A549 (cell line): ENCODE data around the gene TAS2R30. TPM values are rescaled to one million over a fixed set of nuclear protein-coding genes. Genes with fewer than 3 reads are reported as not detected.

ENCODE experiments used
- ATAC-seq, 2 experiments: fragments of 200-7000 bp in 1 of 2; fragments of >200 bp in 1 of 2; cut with Nextera tagmentation in 1 of 2; cut with Tn5 transposase in 1 of 2; 3 replicates each; pipeline versions ENCODE4 v1.8.0 to v1.9.1; 2018 to 2020; ENCODE audit warnings: mild to moderate bottlenecking in 1 of 2, moderate library complexity in 1 of 2
- CTCF ChIA-PET: fragments of 300-600 bp; sonication (Branson Sonifier 250); formaldehyde crosslinking; extraction: SDS; loops from one replicate; lab custom pipeline; 2021; ENCODE audit warnings: antibody characterized with exemption, inconsistent platforms; lab: Yijun Ruan, JAX
- POLR2A ChIA-PET: fragments of 350-600 bp; formaldehyde crosslinking; extraction: SDS; loops from one replicate; lab custom pipeline; 2021; ENCODE audit warnings: antibody characterized with exemption, inconsistent platforms; lab: Yijun Ruan, JAX
- DNase-seq, 2 experiments: peaks; one replicate each; pipeline versions ENCODE4 v3.0.0 to v3.0.0-alpha.2; 2011 to 2016; ENCODE audit warnings: low read depth in 1 of 2, low spot score in 1 of 2
- FAIRE-seq: peaks from 2 replicates; lab custom pipeline; 2011; peaks lifted over from hg19 to GRCh38; lab: Jason Lieb, UNC
- H3K27ac ChIP-seq, 2 experiments: fragments of >200 bp; sonication (Bioruptor Twin); formaldehyde crosslinking; 3 replicates each; pipeline ENCODE4 v1.5.1; 2016 to 2017
- H3K4me1 ChIP-seq: fragments of >200 bp; sonication (Bioruptor Twin); formaldehyde crosslinking; 3 replicates; pipeline ENCODE4 v1.6.1; 2016
- H3K4me2 ChIP-seq: fragments of >200 bp; sonication (Bioruptor Twin); formaldehyde crosslinking; 3 replicates; pipeline ENCODE4 v1.6.1; 2016
- H3K4me3 ChIP-seq: fragments of >200 bp; sonication (Bioruptor Twin); formaldehyde crosslinking; 3 replicates; pipeline ENCODE4 v1.5.1; 2016
- H3K9me3 ChIP-seq: fragments of >200 bp; sonication (Bioruptor Twin); formaldehyde crosslinking; 3 replicates; pipeline ENCODE4 v1.6.1; 2016
- CBX8 ChIP-seq: fragments of 200-600 bp; sonication (generic); IDR thresholded peaks from 2 replicates; pipeline ENCODE4 v1.6.1; 2016
- CHD4 ChIP-seq: fragments of 200-600 bp; sonication (generic); IDR thresholded peaks from 2 replicates; pipeline ENCODE4 v1.6.1; 2016; ENCODE audit warnings: antibody characterized with exemption, mild to moderate bottlenecking, borderline replicate concordance
- EHF ChIP-seq: fragments of 250-450 bp; sonication (Bioruptor Pico); IDR thresholded peaks from 2 replicates; pipeline ENCODE4 v1.5.0; 2020; ENCODE audit warnings: mild to moderate bottlenecking
- FOSB ChIP-seq: fragments of 250-450 bp; sonication (Bioruptor Pico); IDR thresholded peaks from 2 replicates; pipeline ENCODE4 v1.5.0; 2020; ENCODE audit warnings: mild to moderate bottlenecking, moderate library complexity
- GATA3 ChIP-seq: IDR thresholded peaks from 2 replicates; pipeline ENCODE4 v1.6.1; 2012; ENCODE audit warnings: borderline replicate concordance
- HOXB5 ChIP-seq: fragments of 250-450 bp; sonication (Bioruptor Pico); IDR thresholded peaks from 2 replicates; pipeline ENCODE4 v1.5.0; 2020; ENCODE audit warnings: mild to moderate bottlenecking, moderate library complexity
- JUN ChIP-seq, 2 experiments: fragments of >200 bp; sonication (Bioruptor Twin); formaldehyde crosslinking; IDR thresholded peaks; 2 replicates in 1 of 2; 3 replicates in 1 of 2; pipeline ENCODE4 v1.6.1; 2016 to 2017
- KDM1A ChIP-seq: fragments of 200-600 bp; sonication (generic); IDR thresholded peaks from 2 replicates; pipeline ENCODE4 v1.6.1; 2016; ENCODE audit warnings: low read depth, mild to moderate bottlenecking
- MYC ChIP-seq: IDR thresholded peaks from 2 replicates; pipeline ENCODE4 v1.6.1; 2012; ENCODE audit warnings: mild to moderate bottlenecking, inconsistent platforms, low read length, improper control_type of control experiment, borderline replicate concordance
- NPAS2 ChIP-seq: fragments of 250-450 bp; sonication (Bioruptor Pico); IDR thresholded peaks from 2 replicates; pipeline ENCODE4 v1.8.0; 2022; ENCODE audit warnings: mild to moderate bottlenecking, moderate library complexity, borderline replicate concordance
- RAD21 ChIP-seq, 2 experiments: fragments of >200 bp in 1 of 2; sonication (Bioruptor Twin) in 1 of 2; formaldehyde crosslinking in 1 of 2; IDR thresholded peaks in 1 of 2; conservative IDR thresholded peaks in 1 of 2; 2 replicates in 1 of 2; 3 replicates in 1 of 2; pipeline ENCODE4 v1.6.1; 2012 to 2018; ENCODE audit warnings: inconsistent platforms in 1 of 2
- RFX5 ChIP-seq: fragments of 450-650 bp; IDR thresholded peaks from 2 replicates; pipeline ENCODE4 v1.7.1; 2014; ENCODE audit warnings: antibody characterized with exemption, mild to moderate bottlenecking, moderate library complexity
- RNF2 ChIP-seq: fragments of 200-600 bp; sonication (generic); IDR thresholded peaks from 2 replicates; pipeline ENCODE4 v1.6.1; 2016; ENCODE audit warnings: low read depth, mild to moderate bottlenecking, antibody characterized with exemption, moderate library complexity, borderline replicate concordance
- TFCP2L1 ChIP-seq: fragments of 250-450 bp; sonication (Bioruptor Pico); IDR thresholded peaks from 2 replicates; pipeline ENCODE4 v1.5.0; 2021; ENCODE audit warnings: mild to moderate bottlenecking
- USF2 ChIP-seq: fragments of 450-650 bp; IDR thresholded peaks from 2 replicates; pipeline ENCODE4 v1.6.1; 2014; ENCODE audit warnings: antibody characterized with exemption
- ZC3H11A ChIP-seq: fragments of 450-650 bp; IDR thresholded peaks from 2 replicates; pipeline ENCODE4 v1.6.1; 2014; ENCODE audit warnings: antibody characterized with exemption, mild to moderate bottlenecking
- ZNF302 ChIP-seq: fragments of 250-450 bp; sonication (Bioruptor Pico); IDR thresholded peaks from 2 replicates; pipeline ENCODE4 v1.9.0; 2021; ENCODE audit warnings: inconsistent platforms, mild to moderate bottlenecking, moderate library complexity
- WGBS: methylation state at CpG from one replicate; pipeline ENCODE4 v1.1.6; 2017; ENCODE audit errors: missing lambda C conversion rate; 5-methylcytosine and 5-hydroxymethylcytosine counted together
- polyA plus RNA-seq, 4 experiments: library from polyadenylated mRNA; depleted of rRNA in 3 of 4; stranded (reverse); fragments of >200 nt; fragmentation: RNase III in 1 of 4; extraction: RNeasy Plus Mini Kit Qiagen cat#74134 plus additional on column Dnase treatment in 1 of 4; gene quantifications; 2 replicates in 3 of 4; 3 replicates in 1 of 4; pipeline ENCODE4 v1.2.3, GENCODE V29; 2011 to 2017
- TF ChIP-seq, protein P1 (sequence below): IDR thresholded peaks from 2 replicates; pipeline ENCODE4 v1.6.1; 2012; ENCODE audit warnings: low read depth, borderline replicate concordance
- TF ChIP-seq, protein P2 (sequence below): fragments of 250-450 bp; sonication (Bioruptor Pico); IDR thresholded peaks from 2 replicates; pipeline ENCODE4 v1.5.0; 2021; ENCODE audit warnings: mild to moderate bottlenecking, moderate library complexity, borderline replicate concordance
- TF ChIP-seq, protein P3 (sequence below): fragments of >200 bp; sonication (Bioruptor Twin); formaldehyde crosslinking; IDR thresholded peaks from 3 replicates; pipeline ENCODE4 v1.6.1; 2016
- TF ChIP-seq, protein P4 (sequence below): fragments of >200 bp; sonication (Bioruptor Twin); formaldehyde crosslinking; IDR thresholded peaks from 3 replicates; pipeline ENCODE4 v1.5.1; 2016
- TF ChIP-seq, protein P5 (sequence below): fragments of 250-450 bp; sonication (Bioruptor Pico); IDR thresholded peaks from 2 replicates; pipeline ENCODE4 v1.5.0; 2020; ENCODE audit warnings: low read depth, mild to moderate bottlenecking, moderate library complexity
- TF ChIP-seq, protein P6 (sequence below): fragments of 200-600 bp; sonication (generic); IDR thresholded peaks from 2 replicates; pipeline ENCODE4 v1.6.1; 2016; ENCODE audit warnings: antibody characterized with exemption, mild to moderate bottlenecking, moderate library complexity
- TF ChIP-seq, protein P7 (sequence below): IDR thresholded peaks from 2 replicates; pipeline ENCODE4 v1.6.1; 2012

The TAS2R30 gene
- polyA plus RNA-seq, 2 of the 4 experiments (the other 2 are of a cell fraction): 0.26 TPM; not detected in 1

- no peak for ATAC-seq
- Histone ChIP-seq H3K27ac (no peak overlapping the region), H3K4me2 (no peak overlapping the region), H3K9me3 (no peaks in the 10 kb centered on the region), H3K4me3 (no peak overlapping the region), H3K4me1 (no peaks in the 10 kb centered on the region)
- POLR2A ChIA-PET: interaction anchor here (3.0 kb wide), 1 partner anchor 27 kb away, joined by 9 read pairs; the partner anchor contains the start of gene SMIM10L1
- CTCF ChIA-PET: interaction anchor here (0.7 kb wide), 1 partner anchor 9 kb away, joined by 4 read pairs; no protein-coding TSS in a partner anchor
- TF ChIP-seq NPAS2 (CRISPR knock-in tag): no peak
- TF ChIP-seq ZC3H11A: no peak
- TF ChIP-seq, protein P1, sequence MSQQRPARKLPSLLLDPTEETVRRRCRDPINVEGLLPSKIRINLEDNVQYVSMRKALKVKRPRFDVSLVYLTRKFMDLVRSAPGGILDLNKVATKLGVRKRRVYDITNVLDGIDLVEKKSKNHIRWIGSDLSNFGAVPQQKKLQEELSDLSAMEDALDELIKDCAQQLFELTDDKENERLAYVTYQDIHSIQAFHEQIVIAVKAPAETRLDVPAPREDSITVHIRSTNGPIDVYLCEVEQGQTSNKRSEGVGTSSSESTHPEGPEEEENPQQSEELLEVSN: no peak
- TF ChIP-seq TFCP2L1: no peak
- TF ChIP-seq RNF2: no peak
- TF ChIP-seq, protein P2, sequence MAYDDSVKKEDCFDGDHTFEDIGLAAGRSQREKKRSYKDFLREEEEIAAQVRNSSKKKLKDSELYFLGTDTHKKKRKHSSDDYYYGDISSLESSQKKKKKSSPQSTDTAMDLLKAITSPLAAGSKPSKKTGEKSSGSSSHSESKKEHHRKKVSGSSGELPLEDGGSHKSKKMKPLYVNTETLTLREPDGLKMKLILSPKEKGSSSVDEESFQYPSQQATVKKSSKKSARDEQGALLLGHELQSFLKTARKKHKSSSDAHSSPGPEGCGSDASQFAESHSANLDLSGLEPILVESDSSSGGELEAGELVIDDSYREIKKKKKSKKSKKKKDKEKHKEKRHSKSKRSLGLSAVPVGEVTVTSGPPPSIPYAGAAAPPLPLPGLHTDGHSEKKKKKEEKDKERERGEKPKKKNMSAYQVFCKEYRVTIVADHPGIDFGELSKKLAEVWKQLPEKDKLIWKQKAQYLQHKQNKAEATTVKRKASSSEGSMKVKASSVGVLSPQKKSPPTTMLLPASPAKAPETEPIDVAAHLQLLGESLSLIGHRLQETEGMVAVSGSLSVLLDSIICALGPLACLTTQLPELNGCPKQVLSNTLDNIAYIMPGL (CRISPR knock-in tag): no peak
- no peak for TF ChIP-seq JUN (IDR thresholded peaks at IDR 0.05)
- TF ChIP-seq ZNF302: no peak
- TF ChIP-seq FOSB (CRISPR knock-in tag): no peak
- TF ChIP-seq EHF (CRISPR knock-in tag): no peak
- TF ChIP-seq GATA3: no peak
- TF ChIP-seq, protein P3, sequence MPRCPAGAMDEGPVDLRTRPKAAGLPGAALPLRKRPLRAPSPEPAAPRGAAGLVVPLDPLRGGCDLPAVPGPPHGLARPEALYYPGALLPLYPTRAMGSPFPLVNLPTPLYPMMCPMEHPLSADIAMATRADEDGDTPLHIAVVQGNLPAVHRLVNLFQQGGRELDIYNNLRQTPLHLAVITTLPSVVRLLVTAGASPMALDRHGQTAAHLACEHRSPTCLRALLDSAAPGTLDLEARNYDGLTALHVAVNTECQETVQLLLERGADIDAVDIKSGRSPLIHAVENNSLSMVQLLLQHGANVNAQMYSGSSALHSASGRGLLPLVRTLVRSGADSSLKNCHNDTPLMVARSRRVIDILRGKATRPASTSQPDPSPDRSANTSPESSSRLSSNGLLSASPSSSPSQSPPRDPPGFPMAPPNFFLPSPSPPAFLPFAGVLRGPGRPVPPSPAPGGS: no peak
- no peak for TF ChIP-seq CBX8
- no peak for TF ChIP-seq RFX5
- TF ChIP-seq USF2: no peak
- TF ChIP-seq, protein P4, sequence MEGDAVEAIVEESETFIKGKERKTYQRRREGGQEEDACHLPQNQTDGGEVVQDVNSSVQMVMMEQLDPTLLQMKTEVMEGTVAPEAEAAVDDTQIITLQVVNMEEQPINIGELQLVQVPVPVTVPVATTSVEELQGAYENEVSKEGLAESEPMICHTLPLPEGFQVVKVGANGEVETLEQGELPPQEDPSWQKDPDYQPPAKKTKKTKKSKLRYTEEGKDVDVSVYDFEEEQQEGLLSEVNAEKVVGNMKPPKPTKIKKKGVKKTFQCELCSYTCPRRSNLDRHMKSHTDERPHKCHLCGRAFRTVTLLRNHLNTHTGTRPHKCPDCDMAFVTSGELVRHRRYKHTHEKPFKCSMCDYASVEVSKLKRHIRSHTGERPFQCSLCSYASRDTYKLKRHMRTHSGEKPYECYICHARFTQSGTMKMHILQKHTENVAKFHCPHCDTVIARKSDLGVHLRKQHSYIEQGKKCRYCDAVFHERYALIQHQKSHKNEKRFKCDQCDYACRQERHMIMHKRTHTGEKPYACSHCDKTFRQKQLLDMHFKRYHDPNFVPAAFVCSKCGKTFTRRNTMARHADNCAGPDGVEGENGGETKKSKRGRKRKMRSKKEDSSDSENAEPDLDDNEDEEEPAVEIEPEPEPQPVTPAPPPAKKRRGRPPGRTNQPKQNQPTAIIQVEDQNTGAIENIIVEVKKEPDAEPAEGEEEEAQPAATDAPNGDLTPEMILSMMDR: no peak
- TF ChIP-seq, protein P5, sequence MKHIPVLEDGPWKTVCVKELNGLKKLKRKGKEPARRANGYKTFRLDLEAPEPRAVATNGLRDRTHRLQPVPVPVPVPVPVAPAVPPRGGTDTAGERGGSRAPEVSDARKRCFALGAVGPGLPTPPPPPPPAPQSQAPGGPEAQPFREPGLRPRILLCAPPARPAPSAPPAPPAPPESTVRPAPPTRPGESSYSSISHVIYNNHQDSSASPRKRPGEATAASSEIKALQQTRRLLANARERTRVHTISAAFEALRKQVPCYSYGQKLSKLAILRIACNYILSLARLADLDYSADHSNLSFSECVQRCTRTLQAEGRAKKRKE (CRISPR knock-in tag): no peak
- WGBS: 73% methylated on average over 5 of the region's 5 CpGs
- FAIRE-seq: no peak
- no peak for DNase-seq
These were observed 9.9 kb upstream of the TAS2R30 start for GRCh38 chr12:11144297-11144696.

DNA sequence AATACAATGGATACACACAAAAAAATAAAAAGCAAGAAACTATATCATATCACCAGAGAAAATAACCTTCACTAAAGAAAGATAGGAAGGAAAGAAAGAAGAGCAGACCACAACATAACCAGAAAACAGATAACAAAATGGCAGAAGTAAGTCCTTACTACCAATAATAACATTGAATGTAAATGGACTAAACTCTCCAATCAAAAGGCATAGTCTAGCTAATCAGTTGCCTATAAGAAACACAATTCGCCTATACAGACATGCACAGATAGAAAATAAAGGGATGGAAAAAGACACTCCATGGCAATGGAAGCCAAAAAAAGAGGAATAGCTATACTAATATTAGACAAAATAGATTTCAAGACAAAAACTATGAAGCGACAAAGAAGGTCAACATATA lies 8.9 kb upstream of the TAS2R30 start:
- no peak for ATAC-seq
- Histone ChIP-seq H3K4me2 (no peak overlapping the region), H3K4me1 (no peaks in the 10 kb centered on the region), H3K27ac (no peak overlapping the region), H3K9me3 (no peaks in the 10 kb centered on the region), H3K4me3 (no peak overlapping the region)
- ChIA-PET POLR2A (interaction anchor here (3.0 kb wide), 1 partner anchor 28 kb away, joined by 9 read pairs; the partner anchor contains the start of gene SMIM10L1), CTCF (no interaction called here)
- FAIRE-seq: no peak
- WGBS: 41% methylated on average over 2 of the region's 2 CpGs
- DNase-seq: no peak
- TF ChIP-seq, protein P6, sequence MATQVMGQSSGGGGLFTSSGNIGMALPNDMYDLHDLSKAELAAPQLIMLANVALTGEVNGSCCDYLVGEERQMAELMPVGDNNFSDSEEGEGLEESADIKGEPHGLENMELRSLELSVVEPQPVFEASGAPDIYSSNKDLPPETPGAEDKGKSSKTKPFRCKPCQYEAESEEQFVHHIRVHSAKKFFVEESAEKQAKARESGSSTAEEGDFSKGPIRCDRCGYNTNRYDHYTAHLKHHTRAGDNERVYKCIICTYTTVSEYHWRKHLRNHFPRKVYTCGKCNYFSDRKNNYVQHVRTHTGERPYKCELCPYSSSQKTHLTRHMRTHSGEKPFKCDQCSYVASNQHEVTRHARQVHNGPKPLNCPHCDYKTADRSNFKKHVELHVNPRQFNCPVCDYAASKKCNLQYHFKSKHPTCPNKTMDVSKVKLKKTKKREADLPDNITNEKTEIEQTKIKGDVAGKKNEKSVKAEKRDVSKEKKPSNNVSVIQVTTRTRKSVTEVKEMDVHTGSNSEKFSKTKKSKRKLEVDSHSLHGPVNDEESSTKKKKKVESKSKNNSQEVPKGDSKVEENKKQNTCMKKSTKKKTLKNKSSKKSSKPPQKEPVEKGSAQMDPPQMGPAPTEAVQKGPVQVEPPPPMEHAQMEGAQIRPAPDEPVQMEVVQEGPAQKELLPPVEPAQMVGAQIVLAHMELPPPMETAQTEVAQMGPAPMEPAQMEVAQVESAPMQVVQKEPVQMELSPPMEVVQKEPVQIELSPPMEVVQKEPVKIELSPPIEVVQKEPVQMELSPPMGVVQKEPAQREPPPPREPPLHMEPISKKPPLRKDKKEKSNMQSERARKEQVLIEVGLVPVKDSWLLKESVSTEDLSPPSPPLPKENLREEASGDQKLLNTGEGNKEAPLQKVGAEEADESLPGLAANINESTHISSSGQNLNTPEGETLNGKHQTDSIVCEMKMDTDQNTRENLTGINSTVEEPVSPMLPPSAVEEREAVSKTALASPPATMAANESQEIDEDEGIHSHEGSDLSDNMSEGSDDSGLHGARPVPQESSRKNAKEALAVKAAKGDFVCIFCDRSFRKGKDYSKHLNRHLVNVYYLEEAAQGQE: no peak
- TF ChIP-seq, protein P7, sequence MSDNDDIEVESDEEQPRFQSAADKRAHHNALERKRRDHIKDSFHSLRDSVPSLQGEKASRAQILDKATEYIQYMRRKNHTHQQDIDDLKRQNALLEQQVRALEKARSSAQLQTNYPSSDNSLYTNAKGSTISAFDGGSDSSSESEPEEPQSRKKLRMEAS: no peak
- no peak for TF ChIP-seq NPAS2 (CRISPR knock-in tag)
- TF ChIP-seq USF2: no peak
- no peak for TF ChIP-seq CHD4
- no peak for TF ChIP-seq KDM1A
- TF ChIP-seq RFX5: no peak
- no peak for TF ChIP-seq GATA3
- TF ChIP-seq HOXB5: no peak
- TF ChIP-seq MYC: no peak
- TF ChIP-seq RAD21 (conservative IDR thresholded peaks at IDR 0.05 in 1 of 2, IDR thresholded peaks at IDR 0.05 in 1 of 2): no peak
